GM19099 (cell line): ENCODE results near the gene ERLEC1.

Experiments used
- POLR2A ChIP-seq: IDR thresholded peaks from 3 replicates; pipeline ENCODE4 v1.6.1; 2011; ENCODE audit warnings: low read depth; ENCODE audit not compliant: insufficient read length; ENCODE audit errors: extremely low read depth

ERLEC1 gene

GRCh38 chr2:53769318-53769945, 17.4 kb upstream of the ERLEC1 start:
- no peak for TF ChIP-seq POLR2A

GRCh38 chr2:53770264-53770663, 16.6 kb upstream of the ERLEC1 start:
- no peak for TF ChIP-seq POLR2A

- TF ChIP-seq POLR2A = no peak
Measured at GRCh38 chr2:53777134-53777533, 9.7 kb upstream of the ERLEC1 start.

GRCh38 chr2:53778536-53779162, 8.2 kb upstream of the ERLEC1 start:
- TF ChIP-seq POLR2A = no peak

- TF ChIP-seq POLR2A = no peak
Measured at GRCh38 chr2:53780056-53780455, 6.8 kb upstream of the ERLEC1 start.

GRCh38 chr2:53782676-53783075, 4.2 kb upstream of the ERLEC1 start:
- TF ChIP-seq POLR2A = no peak

- TF ChIP-seq POLR2A = no peak
Measured at GRCh38 chr2:53784436-53784835, 2.4 kb upstream of the ERLEC1 start.

GRCh38 chr2:53785366-53785765, 1.5 kb upstream of the ERLEC1 start:
- TF ChIP-seq POLR2A = no peak

- TF ChIP-seq POLR2A = no peak
Measured at GRCh38 chr2:53786352-53786704, 516 bp upstream of the ERLEC1 start.

GRCh38 chr2:53787614-53788289, 908 bp downstream of the ERLEC1 start:
- TF ChIP-seq POLR2A = no peak

GRCh38 chr2:53793261-53793660, 6.4 kb downstream of the ERLEC1 start:
- no peak for TF ChIP-seq POLR2A

- TF ChIP-seq POLR2A = no peak
Measured at GRCh38 chr2:53793821-53794220, 7.0 kb downstream of the ERLEC1 start.

- no peak for TF ChIP-seq POLR2A
Measured at GRCh38 chr2:53801547-53801946, 14.7 kb downstream of the ERLEC1 start.

GRCh38 chr2:53802617-53803151, 15.8 kb downstream of the ERLEC1 start:
- no peak for TF ChIP-seq POLR2A

- TF ChIP-seq POLR2A = no peak
Measured at GRCh38 chr2:53811601-53812000, 24.8 kb downstream of the ERLEC1 start.

- no peak for TF ChIP-seq POLR2A
Measured at GRCh38 chr2:53813151-53813550, 26.3 kb downstream of the ERLEC1 start.
